ENCODE data around the gene LMO7. TPM values are rescaled to one million over a fixed set of nuclear protein-coding genes. Genes with fewer than 3 reads are reported as not detected.
"Not testable (repeated sequence)": the region's sequence is repeated elsewhere in the genome, so short reads cannot be mapped to it uniquely, and the experiment has no call there.

LMO7 gene
- total and polyA plus RNA-seq, 2 experiments from 2014 or later: 139 to 232 TPM

GRCh38 chr13:75738841-75739240, 102.7 kb downstream of the LMO7 start:
- no peak overlapping the region for H3K27ac ChIP-seq
- no peaks in the 10 kb centered on the region for H3K9me3 ChIP-seq (ENCODE audit: low read depth)
- H3K27me3 ChIP-seq: no peaks in the 10 kb centered on the region
- no peak for DNase-seq (ENCODE audit: low read depth in 1 of 2, low spot score in 1 of 2)
- TF ChIP-seq, protein P1, sequence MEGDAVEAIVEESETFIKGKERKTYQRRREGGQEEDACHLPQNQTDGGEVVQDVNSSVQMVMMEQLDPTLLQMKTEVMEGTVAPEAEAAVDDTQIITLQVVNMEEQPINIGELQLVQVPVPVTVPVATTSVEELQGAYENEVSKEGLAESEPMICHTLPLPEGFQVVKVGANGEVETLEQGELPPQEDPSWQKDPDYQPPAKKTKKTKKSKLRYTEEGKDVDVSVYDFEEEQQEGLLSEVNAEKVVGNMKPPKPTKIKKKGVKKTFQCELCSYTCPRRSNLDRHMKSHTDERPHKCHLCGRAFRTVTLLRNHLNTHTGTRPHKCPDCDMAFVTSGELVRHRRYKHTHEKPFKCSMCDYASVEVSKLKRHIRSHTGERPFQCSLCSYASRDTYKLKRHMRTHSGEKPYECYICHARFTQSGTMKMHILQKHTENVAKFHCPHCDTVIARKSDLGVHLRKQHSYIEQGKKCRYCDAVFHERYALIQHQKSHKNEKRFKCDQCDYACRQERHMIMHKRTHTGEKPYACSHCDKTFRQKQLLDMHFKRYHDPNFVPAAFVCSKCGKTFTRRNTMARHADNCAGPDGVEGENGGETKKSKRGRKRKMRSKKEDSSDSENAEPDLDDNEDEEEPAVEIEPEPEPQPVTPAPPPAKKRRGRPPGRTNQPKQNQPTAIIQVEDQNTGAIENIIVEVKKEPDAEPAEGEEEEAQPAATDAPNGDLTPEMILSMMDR (IDR thresholded peaks at IDR 0.05; ENCODE audit: low read depth, low read length): no peak
- no peaks in the 10 kb centered on the region for H3K4me1 ChIP-seq (ENCODE audit: low read depth)
- H3K36me3 ChIP-seq: no peaks in the 10 kb centered on the region
- no peak overlapping the region for H3K4me3 ChIP-seq

- Histone ChIP-seq H3K36me3 (no peaks in the 10 kb centered on the region), H3K27ac (no peak overlapping the region), H3K4me3 (no peak overlapping the region), H3K27me3 (no peaks in the 10 kb centered on the region), H3K9me3 (ENCODE audit: low read depth) (no peaks in the 10 kb centered on the region), H3K4me1 (ENCODE audit: low read depth) (no peaks in the 10 kb centered on the region)
- no peak for DNase-seq (ENCODE audit: low read depth in 1 of 2, low spot score in 1 of 2)
- TF ChIP-seq, protein P1 (IDR thresholded peaks at IDR 0.05; ENCODE audit: low read depth, low read length): no peak
Observed at GRCh38 chr13:75739244-75739868, 103.2 kb downstream of the LMO7 start.

DNA sequence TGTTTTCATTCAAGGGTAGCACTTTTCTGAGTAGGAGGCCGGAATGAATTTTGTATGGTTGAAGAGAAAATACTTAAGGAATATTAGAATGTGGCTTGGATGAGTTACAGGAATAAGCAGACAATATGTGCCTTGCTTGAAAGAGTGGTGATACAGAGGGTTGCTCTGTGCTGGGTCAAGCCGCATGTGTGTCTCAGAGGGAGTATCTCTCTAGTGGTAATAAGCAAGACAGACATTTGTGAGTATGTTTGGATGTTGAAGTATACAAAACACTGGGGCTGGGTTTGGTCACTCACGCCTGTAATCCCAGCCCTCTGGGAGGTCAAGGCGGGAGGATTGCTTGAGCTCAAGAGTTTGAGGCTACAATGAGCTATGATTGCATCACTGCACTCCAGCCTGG, 103.9 kb downstream of the LMO7 start:
- Histone ChIP-seq H3K27ac (no peak overlapping the region), H3K4me3 (no peak overlapping the region), H3K9me3 (ENCODE audit: low read depth) (no peaks in the 10 kb centered on the region), H3K4me1 (ENCODE audit: low read depth) (no peaks in the 10 kb centered on the region), H3K36me3 (no peaks in the 10 kb centered on the region), H3K27me3 (no peaks in the 10 kb centered on the region)
- no peak for DNase-seq (ENCODE audit: low read depth in 1 of 2, low spot score in 1 of 2)
- TF ChIP-seq, protein P1 (IDR thresholded peaks at IDR 0.05; ENCODE audit: low read depth, low read length): no peak

DNA sequence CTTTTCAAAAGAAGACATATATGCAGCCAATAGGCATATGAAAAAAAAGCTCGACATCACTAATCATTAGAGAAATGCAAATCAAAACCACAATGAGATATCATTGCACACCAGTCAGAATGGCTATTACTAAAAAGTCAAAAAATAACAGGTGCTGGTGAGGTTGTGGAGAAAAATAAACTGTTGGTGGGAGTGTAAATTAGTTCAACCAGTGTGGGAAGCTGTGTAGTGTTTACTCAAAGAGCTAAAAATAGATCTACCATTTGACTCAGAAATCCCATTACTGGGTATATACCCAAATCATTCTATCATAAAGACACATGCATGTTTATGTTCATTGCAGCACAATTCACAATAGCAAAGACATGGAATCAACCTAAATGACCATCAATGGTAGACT, 106.9 kb downstream of the LMO7 start:
- H3K4me1 ChIP-seq (ENCODE audit: low read depth); H3K27me3 ChIP-seq; H3K27ac ChIP-seq; H3K4me3 ChIP-seq; H3K9me3 ChIP-seq (ENCODE audit: low read depth); DNase-seq (ENCODE audit: low read depth in 1 of 2, low spot score in 1 of 2); H3K36me3 ChIP-seq: not testable (repeated sequence)

GRCh38 chr13:75744127-75744526, 108.0 kb downstream of the LMO7 start:
- no peak overlapping the region for H3K27ac ChIP-seq
- no peaks in the 10 kb centered on the region for H3K9me3 ChIP-seq (ENCODE audit: low read depth)

DNA sequence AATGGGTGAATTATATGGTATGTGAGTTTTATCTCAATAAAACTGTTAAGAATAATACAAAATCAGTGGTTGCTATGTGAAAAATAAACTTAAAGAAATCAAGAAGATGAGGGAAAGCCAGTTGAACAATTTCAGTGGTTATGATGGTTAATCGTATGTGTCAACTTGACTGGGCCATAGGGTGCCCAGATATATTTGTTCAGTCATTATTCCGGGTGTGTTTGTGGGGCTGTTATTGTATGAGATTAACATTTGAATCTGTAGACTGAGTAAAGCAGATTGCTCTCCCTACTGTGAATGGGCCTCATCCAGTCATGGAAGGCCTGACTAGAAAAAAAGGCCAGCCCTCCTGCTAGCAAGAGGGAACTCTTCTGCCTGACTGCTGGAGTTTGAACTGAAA, 109.3 kb downstream of the LMO7 start:
- H3K36me3 ChIP-seq: no peaks in the 10 kb centered on the region
- TF ChIP-seq, protein P1 (IDR thresholded peaks at IDR 0.05; ENCODE audit: low read depth, low read length): no peak
- DNase-seq (ENCODE audit: low read depth in 1 of 2, low spot score in 1 of 2): no peak
- no peak overlapping the region for H3K4me3 ChIP-seq
- no peaks in the 10 kb centered on the region for H3K9me3 ChIP-seq (ENCODE audit: low read depth)
- no peaks in the 10 kb centered on the region for H3K27me3 ChIP-seq
- no peaks in the 10 kb centered on the region for H3K4me1 ChIP-seq (ENCODE audit: low read depth)
- no peak overlapping the region for H3K27ac ChIP-seq

More at GRCh38 chr13:75744127-75744526, 108.0 kb downstream of the LMO7 start:
- Histone ChIP-seq H3K4me1 (ENCODE audit: low read depth) (no peaks in the 10 kb centered on the region), H3K4me3 (no peak overlapping the region), H3K27me3 (no peaks in the 10 kb centered on the region), H3K36me3 (no peaks in the 10 kb centered on the region)
- TF ChIP-seq, protein P1 (IDR thresholded peaks at IDR 0.05; ENCODE audit: low read depth, low read length): no peak
- no peak for DNase-seq (ENCODE audit: low read depth in 1 of 2, low spot score in 1 of 2)

Data from cardiac muscle cell (in vitro differentiated cells and primary cell).